ENCODE measurements around the gene RAB25.

The RAB25 gene

GRCh38 chr1:156048663-156049258 lies 12.2 kb upstream of the RAB25 start:
- no peak overlapping the region for H3K4me3 Mint-ChIP-seq
- DNase-seq: no peak
- H3K9me3 Mint-ChIP-seq: no peaks in the 10 kb centered on the region
- peaks cover 22% of the 10 kb centered on the region for H3K4me1 Mint-ChIP-seq (ENCODE audit: low read depth)
- H3K36me3 Mint-ChIP-seq (ENCODE audit: low read depth): peaks cover 71% of the 10 kb centered on the region
- no peak overlapping the region for H3K27ac Mint-ChIP-seq
- no peaks in the 10 kb centered on the region for H3K27me3 Mint-ChIP-seq

GRCh38 chr1:156050376-156050775 lies 10.6 kb upstream of the RAB25 start:
- H3K27me3 Mint-ChIP-seq: no peaks in the 10 kb centered on the region
- no peaks in the 10 kb centered on the region for H3K9me3 Mint-ChIP-seq
- no peak overlapping the region for H3K27ac Mint-ChIP-seq
- DNase-seq: no peak
- H3K4me1 Mint-ChIP-seq (ENCODE audit: low read depth): peaks cover 23% of the 10 kb centered on the region
- H3K4me3 Mint-ChIP-seq: no peak overlapping the region
- H3K36me3 Mint-ChIP-seq (ENCODE audit: low read depth): peaks cover 67% of the 10 kb centered on the region

- Mint-ChIP-seq H3K4me3 (peak overlapping the region; percentile 35), H3K27me3 (no peaks in the 10 kb centered on the region), H3K4me1 (ENCODE audit: low read depth) (peaks cover 29% of the 10 kb centered on the region), H3K27ac (no peak overlapping the region), H3K9me3 (no peaks in the 10 kb centered on the region), H3K36me3 (ENCODE audit: low read depth) (peaks cover 70% of the 10 kb centered on the region)
- no peak for DNase-seq
Measured at GRCh38 chr1:156051011-156051725, 9.8 kb upstream of the RAB25 start.

DNA sequence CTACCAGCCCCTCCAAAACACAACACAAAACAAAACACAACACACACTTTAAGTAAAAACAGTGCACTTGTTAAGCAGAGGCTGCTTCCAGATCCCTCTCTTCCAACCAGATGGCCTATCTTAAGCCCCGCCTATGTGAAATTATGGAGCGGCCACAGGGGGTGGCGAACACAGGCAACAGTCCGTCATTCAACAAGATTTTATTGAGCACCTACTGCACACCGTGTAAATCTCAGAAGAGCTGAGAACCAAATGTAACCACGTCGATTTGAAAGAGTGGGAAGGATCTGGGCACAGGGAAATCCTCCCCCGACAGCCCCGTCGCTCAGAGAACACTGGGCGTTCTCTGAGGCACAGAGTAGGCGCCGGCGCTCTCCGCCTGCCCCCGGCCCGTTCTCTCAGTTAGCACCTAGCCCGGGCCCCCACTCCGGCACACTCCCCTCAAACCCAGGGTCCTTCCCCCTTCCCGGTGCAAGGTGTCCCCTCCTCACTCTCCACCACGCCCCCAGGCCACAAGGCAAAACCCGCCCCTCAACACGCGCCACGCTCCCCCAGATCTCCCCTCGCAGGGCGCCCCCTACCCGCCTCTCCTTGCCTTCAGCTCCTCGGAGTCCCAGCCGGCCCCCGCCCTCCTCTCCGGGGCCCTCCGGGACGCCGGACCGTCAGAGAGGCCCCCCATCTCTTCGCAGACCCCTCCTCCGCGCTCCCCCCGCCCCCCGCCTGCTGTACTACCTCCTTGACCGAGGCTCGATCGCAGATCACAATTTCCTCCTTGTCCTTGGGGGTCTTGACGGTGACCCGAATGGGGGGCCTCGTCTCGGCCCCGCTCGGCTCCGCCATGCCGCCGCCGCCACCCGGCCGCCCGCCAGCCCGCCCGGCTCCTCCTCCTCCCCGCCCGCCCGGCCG lies 7.8 kb upstream of the RAB25 start:
- peak; percentile 80 for DNase-seq
- peaks cover 36% of the 10 kb centered on the region for H3K4me1 Mint-ChIP-seq (ENCODE audit: low read depth)
- no peaks in the 10 kb centered on the region for H3K27me3 Mint-ChIP-seq
- no peaks in the 10 kb centered on the region for H3K9me3 Mint-ChIP-seq
- H3K36me3 Mint-ChIP-seq (ENCODE audit: low read depth): peaks cover 76% of the 10 kb centered on the region
- H3K27ac Mint-ChIP-seq: peak overlapping the region; percentile 93
- H3K4me3 Mint-ChIP-seq: peak overlapping the region; percentile 93

- H3K27ac Mint-ChIP-seq: peak within 1 kb of the TSS; percentile 98
- peak; percentile 90 for DNase-seq
- no peaks in the 10 kb centered on the region for H3K27me3 Mint-ChIP-seq
- H3K4me3 Mint-ChIP-seq: peak within 1 kb of the TSS; percentile 96
- peaks cover 36% of the 10 kb centered on the region for H3K4me1 Mint-ChIP-seq (ENCODE audit: low read depth)
- peaks cover 76% of the 10 kb centered on the region for H3K36me3 Mint-ChIP-seq (ENCODE audit: low read depth)
- H3K9me3 Mint-ChIP-seq: no peaks in the 10 kb centered on the region
Measured at GRCh38 chr1:156053768-156054499, 7.0 kb upstream of the RAB25 start, which contains the start of gene UBQLN4. Gene UBQLN4 (minus strand): TSS chr1:156053798. CDS start chr1:156053701, 97 bp downstream.

- peak within 1 kb of the TSS; percentile 98 for H3K27ac Mint-ChIP-seq
- peaks cover 36% of the 10 kb centered on the region for H3K4me1 Mint-ChIP-seq (ENCODE audit: low read depth)
- no peaks in the 10 kb centered on the region for H3K27me3 Mint-ChIP-seq
- no peaks in the 10 kb centered on the region for H3K9me3 Mint-ChIP-seq
- H3K4me3 Mint-ChIP-seq: peak within 1 kb of the TSS; percentile 96
- DNase-seq: peak; percentile 98
- H3K36me3 Mint-ChIP-seq (ENCODE audit: low read depth): peaks cover 71% of the 10 kb centered on the region
Measured at GRCh38 chr1:156054500-156055280, 6.3 kb upstream of the RAB25 start, which contains the start of gene LAMTOR2. Gene LAMTOR2 (plus strand): TSS chr1:156054782. CDS start chr1:156054890, 108 bp downstream.

DNA sequence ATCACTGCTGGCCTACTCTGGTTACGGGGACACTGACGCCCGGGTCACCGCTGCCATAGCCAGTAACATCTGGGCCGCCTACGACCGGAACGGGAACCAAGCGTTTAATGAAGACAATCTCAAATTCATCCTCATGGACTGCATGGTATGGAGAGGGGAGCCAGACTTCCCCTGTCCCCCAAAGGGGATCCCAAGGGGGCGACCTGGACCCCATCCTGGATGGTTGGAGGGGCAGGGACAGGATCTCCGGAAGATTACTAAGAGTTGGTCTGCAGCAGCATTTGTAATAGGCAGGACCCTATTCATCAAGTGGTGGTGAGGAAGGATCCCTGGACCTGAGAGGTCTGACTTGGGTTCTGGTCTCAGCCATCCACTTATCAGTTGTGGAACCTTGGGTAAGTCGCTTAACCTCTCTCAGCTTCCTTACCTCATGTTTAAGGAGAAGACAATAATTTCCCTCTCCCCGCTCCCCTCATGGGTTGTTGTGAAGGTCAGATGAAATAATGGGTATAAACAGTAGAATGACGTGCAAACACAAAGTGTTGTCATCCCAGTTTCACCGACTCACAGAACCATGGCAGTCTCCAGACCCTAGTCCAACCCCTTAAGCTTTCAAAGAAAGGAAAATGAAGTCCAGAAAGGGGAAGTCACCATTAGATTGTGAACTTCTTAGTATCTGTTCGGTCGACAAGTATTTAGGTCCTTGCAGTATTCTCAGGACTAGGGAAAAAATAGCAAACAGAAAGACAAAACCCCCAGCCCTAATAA lies 5.5 kb upstream of the RAB25 start:
- DNase-seq: no peak

GRCh38 chr1:156056326-156056849 lies 4.6 kb upstream of the RAB25 start:
- Mint-ChIP-seq H3K9me3 (no peaks in the 10 kb centered on the region), H3K36me3 (ENCODE audit: low read depth) (peaks cover 54% of the 10 kb centered on the region), H3K27me3 (no peaks in the 10 kb centered on the region), H3K27ac (no peak overlapping the region), H3K4me3 (no peak overlapping the region), H3K4me1 (ENCODE audit: low read depth) (peaks cover 33% of the 10 kb centered on the region)
- no peak for DNase-seq

More for the DNA sequence above, 5.5 kb upstream of the RAB25 start:
- H3K36me3 Mint-ChIP-seq (ENCODE audit: low read depth): peaks cover 63% of the 10 kb centered on the region
- H3K27ac Mint-ChIP-seq: peak overlapping the region; percentile 98
- H3K9me3 Mint-ChIP-seq: no peaks in the 10 kb centered on the region
- peaks cover 36% of the 10 kb centered on the region for H3K4me1 Mint-ChIP-seq (ENCODE audit: low read depth)
- H3K27me3 Mint-ChIP-seq: no peaks in the 10 kb centered on the region
- H3K4me3 Mint-ChIP-seq: peak overlapping the region; percentile 96

DNA sequence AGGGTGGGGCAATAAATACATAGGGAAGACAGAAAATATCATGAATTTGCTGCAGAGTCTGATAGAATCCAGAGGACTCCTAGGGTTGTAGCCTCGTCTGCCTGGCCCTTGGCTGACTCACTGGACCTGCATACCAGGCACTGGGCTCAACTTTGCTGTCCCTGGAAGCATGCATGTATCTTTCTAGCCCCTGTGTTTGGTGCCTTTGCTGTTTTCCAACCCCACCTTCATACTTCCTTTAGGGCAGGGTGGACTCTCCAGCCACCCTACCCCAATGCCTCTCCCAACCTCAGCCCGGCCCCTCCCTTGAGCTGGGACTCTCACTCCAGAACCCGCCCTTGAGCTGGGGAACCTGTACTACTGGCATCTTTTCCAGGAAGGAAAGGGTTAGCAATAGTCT lies 1.2 kb downstream of the RAB25 start:
- Mint-ChIP-seq H3K27me3 (no peaks in the 10 kb centered on the region), H3K9me3 (no peaks in the 10 kb centered on the region), H3K27ac (no peak overlapping the region), H3K36me3 (ENCODE audit: low read depth) (peaks cover 19% of the 10 kb centered on the region), H3K4me3 (no peak overlapping the region), H3K4me1 (ENCODE audit: low read depth) (peaks cover 22% of the 10 kb centered on the region)
- DNase-seq: no peak

- H3K4me3 Mint-ChIP-seq: no peak overlapping the region
- no peaks in the 10 kb centered on the region for H3K27me3 Mint-ChIP-seq
- no peaks in the 10 kb centered on the region for H3K9me3 Mint-ChIP-seq
- H3K27ac Mint-ChIP-seq: no peak overlapping the region
- no peak for DNase-seq
- H3K36me3 Mint-ChIP-seq (ENCODE audit: low read depth): peaks cover 2% of the 10 kb centered on the region
- H3K4me1 Mint-ChIP-seq (ENCODE audit: low read depth): peaks cover 21% of the 10 kb centered on the region
Measured at GRCh38 chr1:156063997-156064285, 3.0 kb downstream of the RAB25 start.

- DNase-seq: no peak
- H3K36me3 Mint-ChIP-seq (ENCODE audit: low read depth): no peaks in the 10 kb centered on the region
- peak overlapping the region; percentile 2 for H3K27ac Mint-ChIP-seq
- no peaks in the 10 kb centered on the region for H3K27me3 Mint-ChIP-seq
- no peak overlapping the region for H3K4me3 Mint-ChIP-seq
- no peaks in the 10 kb centered on the region for H3K9me3 Mint-ChIP-seq
- H3K4me1 Mint-ChIP-seq (ENCODE audit: low read depth): peaks cover 21% of the 10 kb centered on the region
Measured at GRCh38 chr1:156064615-156065014, 3.7 kb downstream of the RAB25 start.

DNA sequence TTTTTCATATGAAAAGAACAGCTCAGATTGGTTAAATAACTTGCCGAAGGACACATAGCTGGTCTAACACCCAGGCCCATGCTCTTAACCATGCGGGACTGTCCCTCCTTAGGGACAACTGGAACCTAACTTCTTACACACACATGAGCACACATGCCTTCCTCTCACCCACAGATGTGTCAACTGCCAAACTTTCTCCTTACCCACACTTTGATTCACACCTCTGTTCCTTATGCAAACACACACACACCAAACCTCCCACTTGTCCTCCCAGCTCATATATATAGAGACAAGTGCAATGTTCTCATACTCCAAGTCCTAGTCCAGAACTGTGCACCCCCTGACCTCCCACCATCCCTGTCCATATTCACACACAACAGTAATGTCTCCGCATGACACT lies 4.3 kb downstream of the RAB25 start:
- Mint-ChIP-seq H3K9me3 (no peaks in the 10 kb centered on the region), H3K4me3 (no peak overlapping the region), H3K27me3 (no peaks in the 10 kb centered on the region), H3K36me3 (ENCODE audit: low read depth) (no peaks in the 10 kb centered on the region), H3K27ac (peak overlapping the region; percentile 8), H3K4me1 (ENCODE audit: low read depth) (peaks cover 21% of the 10 kb centered on the region)
- no peak for DNase-seq

GRCh38 chr1:156065871-156066270 lies 4.9 kb downstream of the RAB25 start:
- Mint-ChIP-seq H3K4me3 (no peak overlapping the region), H3K27ac (no peak overlapping the region), H3K9me3 (no peaks in the 10 kb centered on the region), H3K27me3 (no peaks in the 10 kb centered on the region), H3K4me1 (ENCODE audit: low read depth) (peaks cover 21% of the 10 kb centered on the region), H3K36me3 (ENCODE audit: low read depth) (no peaks in the 10 kb centered on the region)
- no peak for DNase-seq

Data from activated T-cell treated with anti-CD3 and anti-CD28 coated beads, Interleukin-2, amount 50 U/mL, for 24 hours (primary cell).